Pancreas (tissue), 10 donors: Measurements from ENCODE around the gene SUGP2. TPM values are rescaled to one million over a fixed set of nuclear protein-coding genes. Genes with fewer than 3 reads are reported as not detected.

Experiments
- ATAC-seq, 4 donors: fragments of 200-7000 bp; cut with Tn5 transposase; one replicate each; pipeline versions ENCODE4 v1.8.0 to v1.9.1; 2020; ENCODE audit warnings: mild to moderate bottlenecking in 4 of 4, moderate library complexity in 4 of 4
- DNase-seq, 6 donors: peaks; one replicate each; pipeline ENCODE4 v3.0.0-alpha.2; 2020
- FAIRE-seq: peaks from 2 replicates; lab custom pipeline; 2012; peaks lifted over from hg19 to GRCh38; lab: Jason Lieb, UNC
- H3K27ac ChIP-seq, 4 donors: fragments of 200-600 bp; sonication (generic); 1 replicate in 3 of 4; 2 replicates in 1 of 4; pipeline versions ENCODE4 v1.5.0 to v1.8.0; 2020
- H3K27me3 ChIP-seq, 4 donors: fragments of 200-600 bp; one replicate each; pipeline ENCODE4 v1.8.0; 2021
- H3K36me3 ChIP-seq, 3 donors: fragments of 200-600 bp; sonication (generic) in 1 of 3; one replicate each; pipeline versions ENCODE4 v1.5.0 to v1.8.0; 2020 to 2021
- H3K4me1 ChIP-seq, 3 donors: fragments of 200-600 bp; one replicate each; pipeline ENCODE4 v1.8.0; 2021
- H3K4me3 ChIP-seq, 4 donors: fragments of 200-600 bp; sonication (generic) in 2 of 4; one replicate each; pipeline versions ENCODE4 v1.5.0 to v1.8.0; 2020 to 2021
- H3K9me3 ChIP-seq, 4 donors: fragments of 200-600 bp; one replicate each; pipeline ENCODE4 v1.8.0; 2021
- WGBS, 2 donors: extraction: QIAGEN DNeasy Blood & Tissue Kit; methylation state at CpG; one replicate each; pipeline ENCODE4 v1.1.7; 2013; 5-methylcytosine and 5-hydroxymethylcytosine counted together
- intact Hi-C, 3 donors: fragments of 100-400 bp; cut with DNase I; formaldehyde crosslinking; loops; one replicate each; pipeline versions ENCODE4 v1.11.1 to v1.14.2; 2022
- polyA plus RNA-seq, 2 donors: library from polyadenylated mRNA; stranded (reverse); fragments of 200-250 nt; gene quantifications; one replicate each; pipeline ENCODE4 v1.2.3, GENCODE V29; 2013
- total RNA-seq, 6 donors: library from RNA; stranded (reverse); fragmentation: NEBNext Ultra II Directional in 4 of 6; extraction: Animal tissue kit (Norgen Biotek cat#: 25700) in 4 of 6; gene quantifications; one replicate each; pipeline versions ENCODE4 v1.2.1 to v1.2.4, GENCODE V29; 2021 to 2023
- TF ChIP-seq, protein P1 (sequence below), 4 donors: fragments of 200-600 bp; sonication (generic) in 3 of 4; IDR thresholded peaks; one replicate each; pipeline versions ENCODE4 v1.5.0 to v1.8.0; 2021; ENCODE audit warnings: antibody characterized with exemption in 4 of 4
- donor health status: healthy with polysubstance abuse.
- donor health status: DM: no; HTN: no; CAD: no; lungs with moderate emphysema.
- donor health status: DM: no; HTN: no; CAD: no.
- donor health status: control.
- donor health status: control.
- donor health status: Bipolar disorder and iron deficiency.
- donor health status: DM: yes; HTN: yes; CAD: no.
- donor health status: DM: no; HTN: no; CAD: no.
- donor health status: DM: no; HTN: no; CAD: no.
- donor health status: DM: yes; HTN: yes; CAD: no.

Gene SUGP2
- total and polyA plus RNA-seq, 8 donors, result 15.4 to 60.6 (median 25.3) TPM

- H3K4me1 ChIP-seq, result peaks cover 0 to 5% (median 3%) of the 10 kb centered on the region in 3 donors
- peak; percentile 93 to 97 (median 94) for ATAC-seq
- FAIRE-seq, result peak; percentile 96
- peak; percentile 96 to 100 (median 100) for DNase-seq
- H3K9me3 ChIP-seq, result no peaks in the 10 kb centered on the region
- 3 to 4% methylated on average over 61 to 77 of the region's 77 CpGs for WGBS, 2 donors
- no peaks in the 10 kb centered on the region for H3K27me3 ChIP-seq
- H3K36me3 ChIP-seq, result no peaks in the 10 kb centered on the region
- peak within 1 kb of the TSS; percentile 61 to 73 (median 70) for H3K4me3 ChIP-seq
- intact Hi-C loops, result no loop called here
- TF ChIP-seq, protein P1, sequence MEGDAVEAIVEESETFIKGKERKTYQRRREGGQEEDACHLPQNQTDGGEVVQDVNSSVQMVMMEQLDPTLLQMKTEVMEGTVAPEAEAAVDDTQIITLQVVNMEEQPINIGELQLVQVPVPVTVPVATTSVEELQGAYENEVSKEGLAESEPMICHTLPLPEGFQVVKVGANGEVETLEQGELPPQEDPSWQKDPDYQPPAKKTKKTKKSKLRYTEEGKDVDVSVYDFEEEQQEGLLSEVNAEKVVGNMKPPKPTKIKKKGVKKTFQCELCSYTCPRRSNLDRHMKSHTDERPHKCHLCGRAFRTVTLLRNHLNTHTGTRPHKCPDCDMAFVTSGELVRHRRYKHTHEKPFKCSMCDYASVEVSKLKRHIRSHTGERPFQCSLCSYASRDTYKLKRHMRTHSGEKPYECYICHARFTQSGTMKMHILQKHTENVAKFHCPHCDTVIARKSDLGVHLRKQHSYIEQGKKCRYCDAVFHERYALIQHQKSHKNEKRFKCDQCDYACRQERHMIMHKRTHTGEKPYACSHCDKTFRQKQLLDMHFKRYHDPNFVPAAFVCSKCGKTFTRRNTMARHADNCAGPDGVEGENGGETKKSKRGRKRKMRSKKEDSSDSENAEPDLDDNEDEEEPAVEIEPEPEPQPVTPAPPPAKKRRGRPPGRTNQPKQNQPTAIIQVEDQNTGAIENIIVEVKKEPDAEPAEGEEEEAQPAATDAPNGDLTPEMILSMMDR (IDR thresholded peaks at IDR 0.05), result no peak
- H3K27ac ChIP-seq, result peak within 1 kb of the TSS; percentile 28 to 72 (median 70)
Measured at GRCh38 chr19:19063183-19064097, 30.1 kb upstream of the SUGP2 start, which contains the start of gene SLC25A42. TSS of gene SLC25A42 (plus strand) at chr19:19063994. CDS start at chr19:19096125, 32,131 bp downstream.

- Histone ChIP-seq H3K36me3 (no peaks in the 10 kb centered on the region), H3K4me1 (peaks cover 0 to 5% (median 3%) of the 10 kb centered on the region in 3 donors), H3K9me3 (no peaks in the 10 kb centered on the region), H3K4me3 (peak overlapping the region in 3 of 4 donors; percentile 48 to 73 (median 70)), H3K27me3 (no peaks in the 10 kb centered on the region), H3K27ac (peak overlapping the region; percentile 28 to 72 (median 70))
- FAIRE-seq (no peak), ATAC-seq (no peak), DNase-seq (no peak)
- 81 to 88% methylated on average over 4 of the region's 4 CpGs for WGBS, 2 donors
- intact Hi-C loops, result no loop called here
- TF ChIP-seq, protein P1 (IDR thresholded peaks at IDR 0.05), result no peak
Measured at GRCh38 chr19:19062454-19063182, 29.3 kb upstream of the SUGP2 start.

DNA sequence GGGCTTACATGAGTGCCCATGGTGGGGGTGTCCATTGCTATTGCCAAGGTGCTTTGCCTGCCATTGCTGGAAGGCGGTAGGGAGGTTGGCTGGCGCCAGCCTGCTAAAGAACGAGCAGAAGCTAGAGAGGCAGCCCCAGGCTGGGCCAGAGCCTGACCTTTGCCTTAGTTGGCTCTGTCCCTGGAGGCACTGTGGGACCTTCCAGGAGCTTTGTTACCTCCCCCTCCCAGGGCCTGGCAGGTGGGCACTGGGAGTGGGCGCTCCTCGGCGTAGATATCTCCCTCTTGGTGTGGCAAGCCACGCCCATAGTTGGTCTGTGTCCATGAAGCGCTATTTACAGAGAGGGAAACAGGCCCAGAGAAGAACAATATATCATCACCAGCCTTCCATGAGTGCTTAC lies 28.2 kb upstream of the SUGP2 start:
- Histone ChIP-seq H3K4me3 (no peak overlapping the region), H3K27ac (peak overlapping the region in 1 of 4 donors; percentile 8), H3K36me3 (no peaks in the 10 kb centered on the region), H3K27me3 (no peaks in the 10 kb centered on the region), H3K4me1 (peaks cover 0 to 5% (median 3%) of the 10 kb centered on the region in 3 donors), H3K9me3 (no peaks in the 10 kb centered on the region)
- peak in 4 of 6 donors; percentile 19 to 72 (median 40) for DNase-seq
- ATAC-seq, result no peak
- intact Hi-C loops, result no loop called here
- FAIRE-seq, result no peak
- TF ChIP-seq, protein P1 (IDR thresholded peaks at IDR 0.05), result no peak
- 63 to 73% methylated on average over 8 of the region's 8 CpGs for WGBS, 2 donors

DNA sequence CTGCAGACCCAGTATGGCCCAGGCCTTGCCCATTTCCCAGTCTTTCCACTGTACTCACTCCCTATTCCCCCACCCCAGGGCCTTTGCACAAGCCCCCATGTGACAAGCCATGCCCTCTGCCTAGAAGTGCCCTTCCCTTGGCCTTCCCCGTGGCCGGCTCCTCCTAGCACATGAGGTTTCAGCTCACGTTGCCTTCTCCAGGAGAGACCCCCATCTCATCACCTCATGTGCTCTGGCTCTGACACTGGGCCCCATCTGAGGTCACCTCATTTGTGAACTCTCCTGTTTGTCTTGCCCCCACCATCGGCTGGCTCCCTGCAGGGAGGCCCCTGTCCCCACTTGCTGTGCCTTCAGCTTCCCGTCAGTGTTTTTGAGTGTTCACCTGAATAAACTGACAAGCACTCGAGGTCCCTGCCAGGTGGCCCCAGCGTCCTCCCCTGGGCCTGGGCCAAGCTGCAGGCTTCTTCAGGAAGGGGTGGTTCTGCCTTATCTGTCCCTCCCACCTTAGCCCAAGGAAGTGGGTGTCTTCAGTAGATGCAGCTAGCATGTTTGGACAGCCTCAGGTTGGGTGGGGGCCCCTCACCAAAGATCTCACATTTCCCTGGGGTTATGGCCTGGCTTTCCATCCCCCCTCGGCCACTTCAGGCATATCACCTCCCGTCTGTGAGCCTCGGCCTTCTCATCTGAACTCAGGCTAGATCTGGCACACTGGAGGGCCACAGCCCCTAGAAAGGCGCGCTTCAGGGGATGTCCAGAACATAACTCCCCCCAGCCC lies 26.7 kb upstream of the SUGP2 start:
- ATAC-seq (no peak), FAIRE-seq (no peak), DNase-seq (no peak)
- Histone ChIP-seq H3K9me3 (no peaks in the 10 kb centered on the region), H3K36me3 (peaks cover 0 to 4% (median 0%) of the 10 kb centered on the region in 3 donors), H3K27ac (no peak overlapping the region), H3K27me3 (no peaks in the 10 kb centered on the region), H3K4me1 (peaks cover 0 to 5% (median 3%) of the 10 kb centered on the region in 3 donors), H3K4me3 (no peak overlapping the region)
- TF ChIP-seq, protein P1 (IDR thresholded peaks at IDR 0.05), result no peak
- WGBS, 2 donors, result 82 to 86% methylated on average over 12 of the region's 12 CpGs
- intact Hi-C loops, result loop anchor here in 1 of 3 donors (10.0 kb wide), 1 partner anchor 75 kb away; the partner anchor contains the start of gene TMEM161A
